RWPE2 (cell line): ENCODE data around the gene PYGB.

Source experiments
- ATAC-seq: fragments of 200-7000 bp; cut with Tn5 transposase; 3 replicates; pipeline ENCODE4 v1.9.1; 2021; ENCODE audit warnings: low read depth
- DNase-seq: peaks from one replicate; pipeline ENCODE4 v3.0.0-alpha.2; 2020; ENCODE audit warnings: low spot score
- H3K27ac ChIP-seq: fragments of 450-650 bp; 2 replicates; pipeline ENCODE4 v1.5.1; 2017; ENCODE audit warnings: mild to moderate bottlenecking; ENCODE audit not compliant: poor library complexity, severe bottlenecking
- H3K27me3 ChIP-seq: fragments of 250-450 bp; sonication (Bioruptor Pico); 2 replicates; pipeline ENCODE4 v1.5.1; 2021; ENCODE audit warnings: mild to moderate bottlenecking, moderate library complexity; ENCODE audit not compliant: insufficient read depth, poor library complexity, severe bottlenecking
- H3K36me3 ChIP-seq: fragments of 250-450 bp; sonication (Bioruptor Pico); 2 replicates; pipeline ENCODE4 v1.5.1; 2020; ENCODE audit warnings: low read depth, mild to moderate bottlenecking, moderate library complexity
- H3K4me1 ChIP-seq: fragments of 250-450 bp; sonication (Bioruptor Pico); 2 replicates; pipeline ENCODE4 v1.5.1; 2021; ENCODE audit warnings: mild to moderate bottlenecking, moderate library complexity; ENCODE audit not compliant: insufficient read depth, poor library complexity, severe bottlenecking
- H3K4me3 ChIP-seq: fragments of 250-450 bp; sonication (Bioruptor Pico); 2 replicates; pipeline ENCODE4 v1.5.1; 2021; ENCODE audit warnings: mild to moderate bottlenecking, moderate library complexity; ENCODE audit not compliant: severe bottlenecking
- H3K9me3 ChIP-seq: fragments of 250-450 bp; sonication (Bioruptor Pico); 2 replicates; pipeline ENCODE4 v1.5.1; 2021; ENCODE audit warnings: mild to moderate bottlenecking, moderate library complexity; ENCODE audit not compliant: severe bottlenecking
- TF ChIP-seq, protein P1 (sequence below): fragments of 450-650 bp; IDR thresholded peaks from one replicate; pipeline ENCODE4 v1.5.1; 2017; ENCODE audit warnings: mild to moderate bottlenecking, moderate library complexity; ENCODE audit not compliant: poor library complexity, severe bottlenecking

The PYGB gene

DNA sequence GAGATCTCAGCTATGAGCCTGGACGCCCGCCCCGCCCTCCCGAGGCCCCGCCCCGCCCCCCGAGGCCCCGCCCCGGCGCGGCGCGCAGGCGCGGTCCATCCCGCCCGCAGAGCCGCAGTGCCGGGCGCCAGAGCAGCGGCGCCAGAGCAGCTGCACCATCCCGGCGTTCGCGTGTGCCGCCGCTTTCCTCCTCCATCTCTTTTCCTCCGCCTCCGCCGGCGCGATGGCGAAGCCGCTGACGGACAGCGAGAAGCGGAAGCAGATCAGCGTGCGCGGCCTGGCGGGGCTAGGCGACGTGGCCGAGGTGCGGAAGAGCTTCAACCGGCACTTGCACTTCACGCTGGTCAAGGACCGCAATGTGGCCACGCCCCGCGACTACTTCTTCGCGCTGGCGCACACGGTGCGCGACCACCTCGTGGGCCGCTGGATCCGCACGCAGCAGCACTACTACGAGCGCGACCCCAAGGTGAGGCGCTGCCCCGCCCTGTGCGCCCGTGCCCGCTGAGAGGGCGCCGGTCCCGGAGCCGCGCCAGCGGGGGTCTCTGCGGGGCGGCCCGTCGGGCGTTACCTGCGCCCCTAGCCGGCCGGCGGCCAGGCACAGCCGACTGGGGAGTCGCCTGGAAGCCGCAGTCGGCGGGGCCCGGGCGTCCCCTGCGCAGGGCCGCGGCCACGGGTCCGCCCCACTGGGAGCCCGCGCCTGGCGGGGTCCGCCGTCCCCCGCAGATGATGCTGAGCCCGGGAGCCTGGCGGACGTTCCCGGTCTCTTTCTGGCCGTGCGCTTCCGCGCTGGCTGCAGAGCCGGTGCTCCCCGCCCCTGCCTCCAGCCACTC is at the start of gene PYGB:
TSS of gene PYGB (plus strand) at position 130 of the 830 bp plus-strand sequence. CDS start at position 224, 94 bp downstream.
- Histone ChIP-seq H3K27ac (peak within 1 kb of the TSS; percentile 79), H3K36me3 (peaks cover 38% of the 10 kb centered on the region), H3K4me3 (peak within 1 kb of the TSS; percentile 96), H3K9me3 (peaks cover 3% of the 10 kb centered on the region), H3K4me1 (peaks cover 28% of the 10 kb centered on the region), H3K27me3 (no peaks in the 10 kb centered on the region)
- DNase-seq (no peak), ATAC-seq (peak; percentile 55)
- TF ChIP-seq, protein P1, sequence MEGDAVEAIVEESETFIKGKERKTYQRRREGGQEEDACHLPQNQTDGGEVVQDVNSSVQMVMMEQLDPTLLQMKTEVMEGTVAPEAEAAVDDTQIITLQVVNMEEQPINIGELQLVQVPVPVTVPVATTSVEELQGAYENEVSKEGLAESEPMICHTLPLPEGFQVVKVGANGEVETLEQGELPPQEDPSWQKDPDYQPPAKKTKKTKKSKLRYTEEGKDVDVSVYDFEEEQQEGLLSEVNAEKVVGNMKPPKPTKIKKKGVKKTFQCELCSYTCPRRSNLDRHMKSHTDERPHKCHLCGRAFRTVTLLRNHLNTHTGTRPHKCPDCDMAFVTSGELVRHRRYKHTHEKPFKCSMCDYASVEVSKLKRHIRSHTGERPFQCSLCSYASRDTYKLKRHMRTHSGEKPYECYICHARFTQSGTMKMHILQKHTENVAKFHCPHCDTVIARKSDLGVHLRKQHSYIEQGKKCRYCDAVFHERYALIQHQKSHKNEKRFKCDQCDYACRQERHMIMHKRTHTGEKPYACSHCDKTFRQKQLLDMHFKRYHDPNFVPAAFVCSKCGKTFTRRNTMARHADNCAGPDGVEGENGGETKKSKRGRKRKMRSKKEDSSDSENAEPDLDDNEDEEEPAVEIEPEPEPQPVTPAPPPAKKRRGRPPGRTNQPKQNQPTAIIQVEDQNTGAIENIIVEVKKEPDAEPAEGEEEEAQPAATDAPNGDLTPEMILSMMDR = no peak

DNA sequence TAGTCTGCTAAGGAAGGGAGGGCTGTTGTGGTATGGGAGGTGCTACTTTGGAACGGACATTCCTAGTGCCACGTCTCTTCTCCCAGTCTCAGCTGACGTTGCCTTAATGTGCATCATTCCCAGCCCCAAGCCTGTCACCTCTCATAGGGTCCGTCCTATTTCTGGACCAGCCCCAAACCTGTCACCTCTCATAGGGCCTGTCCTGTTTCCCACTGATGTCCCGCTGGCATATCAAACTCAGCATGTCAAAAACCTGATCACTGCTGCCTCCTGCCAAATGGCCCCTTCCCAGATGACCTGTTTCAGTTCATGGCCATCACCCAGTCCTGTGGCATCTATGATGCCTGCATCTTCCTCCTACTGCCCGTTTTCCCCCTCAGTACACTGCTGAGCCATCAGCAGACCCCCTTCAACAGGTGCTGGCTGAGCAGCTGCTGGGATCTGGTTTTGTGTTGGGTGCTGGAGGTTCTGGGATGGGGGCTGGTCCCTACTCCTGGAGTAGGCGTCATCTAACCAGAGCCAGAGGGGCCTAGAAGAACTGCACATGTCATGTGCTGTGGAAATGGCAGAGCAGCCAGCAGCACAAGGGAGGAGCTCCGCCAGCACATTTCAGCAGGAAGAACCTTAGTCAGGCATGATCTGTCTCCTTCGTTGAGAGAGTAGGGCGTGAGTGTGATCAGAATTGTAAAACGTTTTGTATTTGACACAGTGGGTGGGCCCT is 49.1 kb upstream of the PYGB start:
- no peaks in the 10 kb centered on the region for H3K9me3 ChIP-seq
- DNase-seq (no peak), ATAC-seq (no peak)
- no peak overlapping the region for H3K27ac ChIP-seq
- no peaks in the 10 kb centered on the region for H3K4me1 ChIP-seq
- H3K36me3 ChIP-seq = peaks cover 35% of the 10 kb centered on the region
- no peak overlapping the region for H3K4me3 ChIP-seq
- TF ChIP-seq, protein P1 = no peak
- H3K27me3 ChIP-seq = no peaks in the 10 kb centered on the region

DNA sequence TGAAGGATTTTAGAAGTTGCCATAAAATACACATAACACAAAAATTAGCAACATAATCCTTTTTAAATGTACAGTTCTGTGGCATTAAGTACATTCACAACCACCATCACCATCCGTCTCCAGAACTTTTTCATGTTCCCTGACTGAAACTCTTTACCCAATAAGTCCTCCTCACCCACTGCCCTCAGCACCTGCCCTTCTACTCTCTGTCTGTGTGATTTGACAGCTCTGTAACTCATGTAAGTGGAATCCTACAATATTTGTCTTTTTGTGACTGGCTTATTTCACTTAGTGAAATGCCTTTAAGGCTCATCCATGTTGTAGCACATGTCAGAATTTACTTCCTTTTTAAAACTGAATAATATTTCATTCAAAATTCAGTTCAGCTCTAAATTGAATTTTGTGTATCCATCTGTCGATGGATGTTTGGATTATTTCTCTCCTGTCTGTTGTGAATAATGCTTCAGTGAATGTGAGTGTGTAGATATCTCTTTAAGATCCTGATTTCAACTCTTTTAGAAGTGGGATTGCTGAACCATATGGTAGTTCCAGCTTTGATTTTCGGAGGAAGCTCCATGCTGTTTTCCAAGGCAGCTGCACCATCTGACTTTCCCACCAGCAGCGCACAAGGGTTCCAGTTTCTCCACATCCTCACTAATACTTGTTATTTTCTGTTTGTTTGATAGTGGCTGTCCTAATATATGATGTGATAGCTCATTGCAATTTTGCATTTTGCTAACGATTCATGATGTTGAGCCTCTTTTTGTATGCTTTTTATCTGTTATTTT is 48.2 kb upstream of the PYGB start:
- TF ChIP-seq, protein P1 = no peak
- ATAC-seq (no peak), DNase-seq (no peak)
- no peak overlapping the region for H3K4me3 ChIP-seq
- H3K36me3 ChIP-seq = peaks cover 35% of the 10 kb centered on the region
- H3K9me3 ChIP-seq = no peaks in the 10 kb centered on the region
- peaks cover 2% of the 10 kb centered on the region for H3K4me1 ChIP-seq
- no peak overlapping the region for H3K27ac ChIP-seq
- H3K27me3 ChIP-seq = no peaks in the 10 kb centered on the region

DNA sequence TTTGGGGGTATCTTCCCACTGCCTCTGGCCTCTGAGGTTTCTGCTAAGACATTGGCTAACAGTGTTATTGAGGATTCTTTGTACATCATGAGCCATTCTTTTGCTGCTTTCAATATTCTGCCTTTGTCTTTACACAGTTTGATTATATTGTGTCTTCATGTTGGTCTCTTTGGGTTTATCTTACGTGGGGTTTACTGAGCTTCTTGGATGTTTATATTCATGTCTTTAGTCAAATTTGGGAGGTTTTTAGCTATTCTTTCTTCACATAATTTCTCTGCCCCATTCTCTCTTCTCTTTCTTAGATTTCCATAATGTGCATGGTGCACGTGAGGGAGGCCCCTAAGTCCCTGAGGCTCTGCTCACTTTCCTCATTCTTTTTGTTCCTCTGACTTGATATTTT is 44.8 kb upstream of the PYGB start:
- H3K4me1 ChIP-seq = peaks cover 8% of the 10 kb centered on the region
- ATAC-seq (no peak), DNase-seq (no peak)
- peaks cover 36% of the 10 kb centered on the region for H3K36me3 ChIP-seq
- TF ChIP-seq, protein P1 = no peak
- no peak overlapping the region for H3K27ac ChIP-seq
- no peaks in the 10 kb centered on the region for H3K27me3 ChIP-seq
- no peak overlapping the region for H3K4me3 ChIP-seq
- H3K9me3 ChIP-seq = no peaks in the 10 kb centered on the region
